ENCODE results near the gene RPEL1. TPM values are rescaled to one million over a fixed set of nuclear protein-coding genes. Genes with fewer than 3 reads are reported as not detected.

The RPEL1 gene
- total RNA-seq, 4 donors from 2014 or later, result not detected

DNA sequence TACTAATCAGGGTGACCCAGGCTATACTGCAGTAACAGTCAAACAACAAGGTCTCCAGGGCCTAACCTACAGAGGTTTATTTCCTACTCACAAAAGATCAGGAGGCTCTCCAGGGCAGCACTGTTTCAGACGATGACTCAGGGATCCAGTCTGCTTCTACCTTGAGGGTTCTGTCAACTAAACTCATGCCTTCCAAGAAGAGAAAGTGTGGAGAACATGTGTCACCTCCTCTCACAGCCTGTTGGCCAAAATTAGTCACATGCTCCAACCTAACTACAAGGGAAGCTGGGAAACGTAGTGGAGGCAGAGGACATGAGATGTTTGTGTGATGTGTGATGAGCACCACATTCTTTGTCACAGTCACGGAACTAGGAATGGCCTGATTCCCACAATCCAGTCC is 16.5 kb downstream of the RPEL1 start:
- H3K9me3 ChIP-seq, result no peaks in the 10 kb centered on the region
- 75 to 82% methylated on average over 3 of the region's 3 CpGs for WGBS, 2 donors

GRCh38 chr10:103265717-103266329 is 20.1 kb downstream of the RPEL1 start:
- Histone ChIP-seq H3K4me3 (replicated peaks in 1 of 3) (no peak overlapping the region), H3K36me3 (no peaks in the 10 kb centered on the region), H3K27me3 (no peaks in the 10 kb centered on the region), H3K4me1 (no peaks in the 10 kb centered on the region), H3K27ac (no peak overlapping the region), H3K9me3 (no peaks in the 10 kb centered on the region)
- TF ChIP-seq, protein P1, sequence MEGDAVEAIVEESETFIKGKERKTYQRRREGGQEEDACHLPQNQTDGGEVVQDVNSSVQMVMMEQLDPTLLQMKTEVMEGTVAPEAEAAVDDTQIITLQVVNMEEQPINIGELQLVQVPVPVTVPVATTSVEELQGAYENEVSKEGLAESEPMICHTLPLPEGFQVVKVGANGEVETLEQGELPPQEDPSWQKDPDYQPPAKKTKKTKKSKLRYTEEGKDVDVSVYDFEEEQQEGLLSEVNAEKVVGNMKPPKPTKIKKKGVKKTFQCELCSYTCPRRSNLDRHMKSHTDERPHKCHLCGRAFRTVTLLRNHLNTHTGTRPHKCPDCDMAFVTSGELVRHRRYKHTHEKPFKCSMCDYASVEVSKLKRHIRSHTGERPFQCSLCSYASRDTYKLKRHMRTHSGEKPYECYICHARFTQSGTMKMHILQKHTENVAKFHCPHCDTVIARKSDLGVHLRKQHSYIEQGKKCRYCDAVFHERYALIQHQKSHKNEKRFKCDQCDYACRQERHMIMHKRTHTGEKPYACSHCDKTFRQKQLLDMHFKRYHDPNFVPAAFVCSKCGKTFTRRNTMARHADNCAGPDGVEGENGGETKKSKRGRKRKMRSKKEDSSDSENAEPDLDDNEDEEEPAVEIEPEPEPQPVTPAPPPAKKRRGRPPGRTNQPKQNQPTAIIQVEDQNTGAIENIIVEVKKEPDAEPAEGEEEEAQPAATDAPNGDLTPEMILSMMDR (IDR thresholded peaks at IDR 0.05), result no peak
- peak; percentile 62 to 84 for DNase-seq
- intact Hi-C loops (cut with DNase I), result no loop called here
- 29 to 30% methylated on average over 11 of the region's 11 CpGs for WGBS, 2 donors

More for the DNA sequence above, 16.5 kb downstream of the RPEL1 start:
- Histone ChIP-seq H3K27me3 (no peaks in the 10 kb centered on the region), H3K4me3 (replicated peaks in 1 of 3) (no peak overlapping the region), H3K4me1 (no peaks in the 10 kb centered on the region), H3K27ac (no peak overlapping the region), H3K36me3 (no peaks in the 10 kb centered on the region)
- no peak for DNase-seq
- TF ChIP-seq, protein P1 (IDR thresholded peaks at IDR 0.05), result no peak
- TF ChIP-seq POLR2A (IDR thresholded peaks at IDR 0.05), result no peak
- intact Hi-C loops (cut with DNase I), result no loop called here

GRCh38 chr10:103273041-103273441 is 27.4 kb downstream of the RPEL1 start:
- intact Hi-C loops (cut with DNase I), result no loop called here
- 50 to 63% methylated on average over 4 of the region's 4 CpGs for WGBS, 2 donors
- Histone ChIP-seq H3K36me3 (no peaks in the 10 kb centered on the region), H3K9me3 (no peaks in the 10 kb centered on the region), H3K27ac (no peak overlapping the region), H3K4me1 (peaks cover 5 to 16% of the 10 kb centered on the region in 2 donors), H3K4me3 (replicated peaks in 1 of 3) (no peak overlapping the region), H3K27me3 (peaks cover 17% of the 10 kb centered on the region)
- TF ChIP-seq POLR2A (IDR thresholded peaks at IDR 0.05), result no peak
- TF ChIP-seq, protein P1 (IDR thresholded peaks at IDR 0.05), result no peak
- DNase-seq, result no peak

DNA sequence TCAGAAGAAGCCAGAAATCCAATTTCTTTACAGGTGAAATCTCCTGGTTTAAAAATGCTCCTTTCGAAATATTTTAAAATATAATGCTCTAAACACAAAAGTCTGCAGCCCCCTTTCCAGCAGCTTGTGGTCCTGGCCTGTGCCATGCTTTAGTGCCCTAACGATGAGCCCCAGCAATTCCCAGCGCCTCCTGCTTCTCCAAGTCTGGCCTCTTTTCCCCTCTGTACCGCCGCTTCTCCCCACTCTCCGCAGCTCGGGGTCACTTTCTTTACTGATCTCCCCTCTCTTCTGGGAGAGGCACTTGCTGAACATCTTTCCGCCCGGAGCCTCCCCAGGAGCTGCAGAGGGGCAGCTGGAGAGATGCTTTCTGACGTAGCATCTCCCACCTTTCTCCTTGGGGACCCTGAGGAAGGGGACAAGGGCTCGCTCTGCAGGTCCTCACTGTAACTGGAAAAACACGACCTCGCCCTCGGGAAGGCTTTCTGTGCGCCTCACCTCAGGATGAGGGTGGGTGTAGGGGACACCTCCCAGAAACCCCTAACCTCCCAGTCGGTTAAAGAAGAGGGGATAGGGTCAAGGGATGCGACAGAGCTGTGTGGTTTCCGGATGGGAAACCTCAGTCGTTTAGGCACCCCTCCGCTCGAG is 30.7 kb downstream of the RPEL1 start:
- intact Hi-C loops (cut with DNase I), result no loop called here
- Histone ChIP-seq H3K9me3 (no peaks in the 10 kb centered on the region), H3K27ac (no peak overlapping the region), H3K27me3 (peaks cover 22% of the 10 kb centered on the region), H3K4me3 (replicated peaks in 1 of 3) (no peak overlapping the region), H3K36me3 (no peaks in the 10 kb centered on the region), H3K4me1 (peaks cover 5 to 17% of the 10 kb centered on the region in 2 donors)
- WGBS, 2 donors, result 11 to 18% methylated on average over 15 to 18 of the region's 21 CpGs
- no peak for TF ChIP-seq POLR2A (IDR thresholded peaks at IDR 0.05)
- TF ChIP-seq, protein P1 (IDR thresholded peaks at IDR 0.05), result no peak
- DNase-seq, result no peak
